K562 (cell line): ENCODE results near the gene CLIC1. TPM values are rescaled to one million over a fixed set of nuclear protein-coding genes. Genes with fewer than 3 reads are reported as not detected.
A peak's percentile ranks its signal among the peaks of the same experiment; 100 is the strongest.

Source experiments
- CBFB ChIP-seq: sonication (generic); formaldehyde crosslinking; IDR thresholded peaks from 2 replicates; pipeline ENCODE4 v1.4.0; 2020; ENCODE audit warnings: mild to moderate bottlenecking, missing genetic modification reagents
- CHD1 ChIP-seq: fragments of 200-600 bp; sonication (generic); IDR thresholded peaks from one replicate; pipeline ENCODE4 v1.6.1; 2012; ENCODE audit warnings: mild to moderate bottlenecking, moderate library complexity, low read length, inconsistent platforms
- EP400 ChIP-seq: fragments of 450-650 bp; IDR thresholded peaks from 2 replicates; pipeline ENCODE4 v1.6.1; 2017; ENCODE audit warnings: antibody characterized with exemption, mild to moderate bottlenecking, moderate library complexity
- FOXJ3 ChIP-seq: sonication (generic); formaldehyde crosslinking; IDR thresholded peaks from 2 replicates; pipeline ENCODE4 v1.4.0; 2020; ENCODE audit warnings: mild to moderate bottlenecking, missing genetic modification reagents
- JUND ChIP-seq, 2 experiments: IDR thresholded peaks; 2 replicates in 1 of 2; 3 replicates in 1 of 2; pipeline ENCODE4 v1.6.1; 2011; ENCODE audit warnings: borderline replicate concordance in 2 of 2, low read depth in 2 of 2, low read length in 2 of 2, improper control_type of control experiment in 1 of 2, missing biosample characterization in 1 of 2, missing genetic modification characterization in 1 of 2, missing genetic modification reagents in 1 of 2
- PCBP2 ChIP-seq: fragments of 200-400 bp; formaldehyde crosslinking; IDR thresholded peaks from 2 replicates; pipeline ENCODE4 v1.6.1; 2018; ENCODE audit warnings: low read length, low read depth, mild to moderate bottlenecking, moderate library complexity; ENCODE audit not compliant: poor library complexity, severe bottlenecking
- RBFOX2 ChIP-seq: fragments of 200-400 bp; formaldehyde crosslinking; IDR thresholded peaks from 2 replicates; pipeline ENCODE4 v1.6.1; 2017; ENCODE audit warnings: low read depth, mild to moderate bottlenecking, low read length, moderate library complexity
- STAG1 ChIP-seq: sonication (generic); formaldehyde crosslinking; IDR thresholded peaks from 2 replicates; pipeline ENCODE4 v1.5.0; 2020; ENCODE audit warnings: missing genetic modification reagents, borderline replicate concordance
- THAP12 ChIP-seq: fragments of 250-450 bp; sonication (Bioruptor Pico); IDR thresholded peaks from 2 replicates; pipeline ENCODE4 v1.9.0; 2021; ENCODE audit warnings: mild to moderate bottlenecking, inconsistent platforms
- ZBTB7A ChIP-seq: IDR thresholded peaks from 2 replicates; pipeline ENCODE4 v1.6.1; 2011; ENCODE audit warnings: low read depth, mild to moderate bottlenecking, low read length, moderate library complexity, borderline replicate concordance; ENCODE audit not compliant: control insufficient read depth
- ZNF740 ChIP-seq, 3 experiments: fragments of 200-800 bp in 1 of 3; sonication (Bioruptor generic) in 1 of 3; sonication (generic) in 1 of 3; formaldehyde crosslinking in 1 of 3; IDR thresholded peaks; 2 replicates each; pipeline versions ENCODE4 v1.6.1 to v1.8.0; 2016 to 2022; ENCODE audit warnings: mild to moderate bottlenecking in 2 of 3, missing compliant biosample characterization in 2 of 3, missing genetic modification characterization in 2 of 3, missing genetic modification reagents in 1 of 3
- polyA plus RNA-seq, 8 experiments: library from polyadenylated mRNA; depleted of rRNA in 4 of 8; stranded (reverse) in 5 of 8; unstranded in 3 of 8; fragments of >200 nt; fragmentation: Nextera tagmentation in 2 of 8; fragmentation: Illumina TruSeq in 1 of 8; extraction: Ambion mirVana in 2 of 8; extraction: Trizol in 1 of 8; gene quantifications; 2 replicates each; pipeline versions ENCODE4 v1.2.1 to v1.2.3, GENCODE V29; 2011 to 2014; ENCODE audit warnings: inconsistent platforms in 1 of 8, missing spikeins in 1 of 8
- total RNA-seq, 7 experiments: library from RNA; depleted of rRNA in 6 of 7; stranded (reverse); fragments of >200 nt in 6 of 7; fragmentation: Illumina TruSeq in 2 of 7; extraction: Trizol in 2 of 7; gene quantifications; 2 replicates each; pipeline versions ENCODE4 v1.2.1 to v1.2.3, GENCODE V29; 2011 to 2021; ENCODE audit warnings: low replicate concordance in 1 of 7
- TF ChIP-seq, protein P1 (sequence below), 2 experiments: fragments of 450-650 bp; formaldehyde crosslinking in 1 of 2; IDR thresholded peaks; 2 replicates each; pipeline versions ENCODE4 v1.4.0 to v1.6.1; 2014 to 2020; ENCODE audit warnings: mild to moderate bottlenecking in 2 of 2, borderline replicate concordance in 1 of 2, low read depth in 1 of 2

CLIC1 gene
- total and polyA plus RNA-seq, 9 of the 15 experiments (the other 6 are each of a cell fraction or from before 2014, with no cell fraction given) = 1,267 to 2,419 (median 1,808) TPM

DNA sequence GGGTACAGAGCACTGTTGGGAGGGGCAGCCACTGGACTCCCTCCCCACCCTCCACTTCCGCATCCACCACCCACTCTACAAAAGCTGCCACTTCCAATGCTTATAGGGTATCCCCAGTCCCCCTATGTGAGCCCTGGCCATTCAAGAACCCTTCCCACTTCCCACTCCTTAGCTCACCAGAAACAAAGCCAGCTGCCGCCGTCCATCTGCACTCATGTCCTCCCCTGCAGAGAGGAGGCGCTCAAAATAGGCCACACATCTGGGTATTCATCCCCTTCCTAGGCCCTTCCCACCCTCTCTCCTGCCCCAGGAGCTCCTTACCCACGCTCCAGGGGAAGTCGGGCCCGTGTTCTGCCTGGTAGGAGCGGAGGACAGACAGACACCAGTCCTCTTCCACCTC, 49.0 kb downstream of the CLIC1 start (continued):
- TF ChIP-seq ZBTB7A = no peak
- TF ChIP-seq RBFOX2 = peak; percentile 34; the same call in 1 of the 2 replicates
- TF ChIP-seq JUND (IDR thresholded peaks at IDR 0.05; ENCODE audit: borderline replicate concordance, low read depth, low read length) = no peak
- TF ChIP-seq JUND (tag; IDR thresholded peaks at IDR 0.05; ENCODE audit: borderline replicate concordance, low read depth, low read length) = no peak
- TF ChIP-seq, protein P1, sequence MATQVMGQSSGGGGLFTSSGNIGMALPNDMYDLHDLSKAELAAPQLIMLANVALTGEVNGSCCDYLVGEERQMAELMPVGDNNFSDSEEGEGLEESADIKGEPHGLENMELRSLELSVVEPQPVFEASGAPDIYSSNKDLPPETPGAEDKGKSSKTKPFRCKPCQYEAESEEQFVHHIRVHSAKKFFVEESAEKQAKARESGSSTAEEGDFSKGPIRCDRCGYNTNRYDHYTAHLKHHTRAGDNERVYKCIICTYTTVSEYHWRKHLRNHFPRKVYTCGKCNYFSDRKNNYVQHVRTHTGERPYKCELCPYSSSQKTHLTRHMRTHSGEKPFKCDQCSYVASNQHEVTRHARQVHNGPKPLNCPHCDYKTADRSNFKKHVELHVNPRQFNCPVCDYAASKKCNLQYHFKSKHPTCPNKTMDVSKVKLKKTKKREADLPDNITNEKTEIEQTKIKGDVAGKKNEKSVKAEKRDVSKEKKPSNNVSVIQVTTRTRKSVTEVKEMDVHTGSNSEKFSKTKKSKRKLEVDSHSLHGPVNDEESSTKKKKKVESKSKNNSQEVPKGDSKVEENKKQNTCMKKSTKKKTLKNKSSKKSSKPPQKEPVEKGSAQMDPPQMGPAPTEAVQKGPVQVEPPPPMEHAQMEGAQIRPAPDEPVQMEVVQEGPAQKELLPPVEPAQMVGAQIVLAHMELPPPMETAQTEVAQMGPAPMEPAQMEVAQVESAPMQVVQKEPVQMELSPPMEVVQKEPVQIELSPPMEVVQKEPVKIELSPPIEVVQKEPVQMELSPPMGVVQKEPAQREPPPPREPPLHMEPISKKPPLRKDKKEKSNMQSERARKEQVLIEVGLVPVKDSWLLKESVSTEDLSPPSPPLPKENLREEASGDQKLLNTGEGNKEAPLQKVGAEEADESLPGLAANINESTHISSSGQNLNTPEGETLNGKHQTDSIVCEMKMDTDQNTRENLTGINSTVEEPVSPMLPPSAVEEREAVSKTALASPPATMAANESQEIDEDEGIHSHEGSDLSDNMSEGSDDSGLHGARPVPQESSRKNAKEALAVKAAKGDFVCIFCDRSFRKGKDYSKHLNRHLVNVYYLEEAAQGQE (IDR thresholded peaks at IDR 0.05; ENCODE audit: borderline replicate concordance) = no peak
- TF ChIP-seq, protein P1 (CRISPR knock-in tag; IDR thresholded peaks at IDR 0.05; ENCODE audit: low read depth) = 0 out of 2 replicates have a peak, but pooled peaks have one; percentile 30
- no peak for TF ChIP-seq PCBP2
- no peak for TF ChIP-seq CBFB (CRISPR knock-in tag)
- TF ChIP-seq CHD1 = no peak
- TF ChIP-seq ZNF740 (CRISPR knock-in tag; IDR thresholded peaks at IDR 0.05) = no peak
- TF ChIP-seq ZNF740 (tag; IDR thresholded peaks at IDR 0.05) = no peak
- TF ChIP-seq FOXJ3 (CRISPR knock-in tag) = no peak
- TF ChIP-seq THAP12 (CRISPR knock-in tag) = 0 out of 2 replicates have a peak, but pooled peaks have one; percentile 27
- TF ChIP-seq EP400 = no peak
- 0 out of 2 replicates have a peak, but pooled peaks have one; percentile 12 for TF ChIP-seq STAG1
